Anterior cingulate cortex (tissue), 58 donors: ENCODE data around the gene EVPL.

Experiments used
- DNase-seq, 58 donors: peaks; one replicate each; lab custom pipeline; 2025; lab: John Stamatoyannopoulos, UW

EVPL gene

DNA sequence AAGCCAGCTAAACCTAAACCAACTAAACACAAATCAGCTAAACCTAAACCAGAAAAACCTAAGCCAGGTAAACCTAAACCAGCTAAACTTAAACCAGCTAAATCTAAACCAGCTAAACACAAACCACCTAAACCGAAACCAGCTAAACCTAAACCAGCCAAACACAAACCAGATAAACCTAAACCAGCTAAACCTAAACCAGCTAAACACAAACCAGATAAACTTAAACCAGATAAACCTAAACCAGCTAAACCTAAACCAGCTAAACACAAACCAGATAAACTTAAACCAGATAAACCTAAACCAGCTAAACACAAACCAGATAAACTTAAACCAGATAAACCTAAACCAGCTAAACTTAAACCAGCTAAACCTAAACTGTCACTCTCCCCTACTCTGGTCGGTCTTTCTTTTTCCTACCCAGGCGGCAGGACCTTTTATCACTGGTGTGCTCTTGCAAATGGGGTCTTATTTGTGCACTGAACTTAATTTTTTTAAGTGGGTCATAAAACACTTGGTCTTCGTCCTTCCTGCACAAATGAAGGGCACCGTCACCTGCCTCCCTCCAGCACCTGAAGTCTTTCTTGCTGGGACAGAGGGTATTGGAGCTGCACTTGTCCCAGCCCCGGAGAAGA lies 7.2 kb downstream of the EVPL start:
- DNase-seq, result no peak

DNA sequence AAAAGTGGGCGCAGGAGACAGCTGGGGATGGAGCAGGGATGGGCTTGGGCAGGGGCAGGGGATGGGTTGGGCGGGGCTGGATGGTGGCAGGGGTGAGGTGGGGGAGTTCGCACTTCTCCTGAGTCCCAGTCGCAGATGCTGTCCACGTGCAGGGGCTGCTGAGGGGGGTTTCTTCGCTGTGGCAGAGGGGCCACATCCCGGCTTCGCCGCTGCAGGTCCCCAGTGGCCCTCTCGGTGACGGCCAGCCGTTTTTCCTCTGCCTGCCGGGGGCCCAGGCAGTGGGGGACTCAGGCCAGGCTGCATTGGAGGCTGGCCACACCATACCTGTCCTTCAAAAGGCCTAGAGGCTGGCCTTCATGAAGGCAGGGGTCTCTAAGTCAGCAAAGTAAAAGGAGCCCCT lies 8.3 kb downstream of the EVPL start:
- no peak for DNase-seq

DNA sequence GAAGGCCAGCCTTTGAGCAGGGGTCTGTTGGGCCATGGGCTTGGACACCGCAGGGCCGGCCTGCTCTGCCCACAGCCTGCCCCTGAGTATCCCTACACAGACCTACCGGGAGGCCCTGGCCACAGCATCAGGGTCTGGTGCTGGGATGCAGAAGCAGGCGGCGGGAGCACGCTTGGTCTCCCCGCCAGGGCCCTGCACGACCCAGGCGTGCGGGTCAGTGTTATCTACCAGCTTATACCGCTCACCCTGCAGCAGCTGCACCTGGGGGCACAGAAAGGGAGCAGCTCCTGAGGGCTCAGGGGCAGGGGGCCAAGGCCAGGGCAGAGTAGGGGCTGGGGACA lies 8.8 kb downstream of the EVPL start:
- no peak for DNase-seq

DNA sequence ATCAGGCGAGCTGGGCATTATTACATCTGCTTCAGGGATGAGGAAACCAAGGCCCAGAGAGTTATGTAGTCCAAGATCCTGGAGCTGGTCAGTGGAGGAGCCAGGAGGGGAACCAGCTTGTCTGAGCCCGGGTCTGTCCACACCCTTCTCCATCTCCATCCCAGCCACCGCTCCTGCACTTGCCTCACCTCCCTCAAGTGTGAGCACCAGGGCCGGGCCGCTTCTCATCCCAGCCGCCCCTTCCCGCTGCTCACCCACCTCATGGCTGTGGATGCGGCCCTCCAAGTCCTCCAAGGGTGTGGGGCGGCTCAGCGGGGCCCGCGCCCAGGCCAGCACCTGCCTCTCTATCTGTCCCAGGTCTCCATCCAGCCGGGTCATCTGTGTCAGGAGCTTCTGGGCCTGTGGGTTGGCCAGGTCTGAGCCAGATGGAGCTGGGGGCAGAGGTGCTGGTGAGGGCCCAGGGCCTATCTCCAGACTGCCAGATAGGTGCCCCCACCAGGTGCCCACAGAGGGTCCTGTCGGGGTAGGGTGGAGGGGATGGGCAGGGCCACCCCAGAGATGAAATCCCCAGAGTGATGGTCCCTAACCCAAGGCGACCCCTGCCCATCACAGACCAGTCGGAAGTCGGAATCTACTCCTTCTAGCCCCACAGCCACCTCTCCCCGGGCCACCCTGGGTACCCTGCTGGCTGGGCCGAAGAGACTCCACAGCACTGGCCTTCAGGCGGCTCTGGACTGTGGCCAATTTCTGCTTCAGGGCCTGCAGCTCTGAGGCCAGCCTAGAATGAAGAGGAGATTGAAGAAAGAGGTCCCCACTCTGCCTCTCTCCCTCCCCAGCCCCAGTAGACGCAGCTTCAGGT lies 9.4 kb downstream of the EVPL start:
- no peak for DNase-seq

DNA sequence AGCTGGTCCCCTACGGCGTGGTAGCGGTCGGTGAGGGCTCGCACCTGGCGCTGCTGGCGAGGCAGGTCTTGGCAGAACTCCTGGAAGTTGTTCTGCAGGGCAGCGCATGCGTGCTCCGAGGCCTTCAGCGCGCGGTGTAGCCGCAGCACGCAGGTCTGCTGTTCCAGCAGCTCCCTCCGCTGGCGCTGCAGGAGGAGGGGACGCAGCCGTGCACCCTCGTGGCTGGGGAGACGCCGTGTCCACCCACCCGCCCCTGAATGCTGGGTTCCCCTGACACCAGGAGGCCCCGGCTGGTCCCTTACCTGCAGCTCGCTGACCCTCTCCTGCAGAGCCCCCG lies 12.2 kb downstream of the EVPL start:
- no peak for DNase-seq

DNA sequence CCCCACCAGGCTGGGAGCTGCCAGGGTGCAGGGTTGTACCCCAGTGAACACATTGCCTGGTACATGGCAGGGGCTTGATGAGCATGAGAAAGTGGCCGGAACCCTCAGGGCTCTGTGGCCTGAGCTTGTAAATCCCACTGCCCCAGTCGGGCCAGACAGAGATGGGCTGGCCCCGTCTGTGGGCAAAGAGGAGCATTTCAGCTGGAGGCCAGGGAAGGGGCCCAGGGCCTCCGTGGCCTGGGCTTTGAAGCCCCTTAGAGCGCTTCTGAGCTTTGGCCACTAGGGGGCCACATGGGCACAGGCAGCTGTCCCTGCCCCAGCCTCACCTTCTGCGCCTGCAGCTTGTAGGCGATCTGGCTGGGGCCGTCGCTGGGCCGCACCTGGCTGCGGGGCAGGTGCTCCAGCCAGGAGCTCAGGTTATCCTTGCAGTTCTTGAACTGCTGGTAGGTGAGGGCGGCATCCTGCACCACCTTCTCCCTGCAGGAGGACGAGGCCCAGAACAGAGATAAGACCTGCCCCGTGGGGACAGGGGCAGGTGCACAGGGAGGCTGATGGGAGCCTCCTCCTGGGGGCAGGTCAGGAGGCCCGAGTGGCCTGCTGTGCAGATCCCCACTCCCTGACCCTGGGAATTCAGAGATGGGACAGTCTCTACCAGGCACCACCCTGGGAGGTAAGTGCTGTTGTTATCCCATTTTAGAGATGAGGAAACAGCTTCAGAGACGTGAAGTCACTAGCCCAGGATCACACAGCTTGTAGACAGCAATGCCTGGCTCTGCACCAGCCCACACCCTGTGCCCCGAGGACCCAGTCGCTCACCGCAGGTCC lies 12.8 kb downstream of the EVPL start:
- DNase-seq, result peak in 39 of 58 donors; percentile 5 to 59 (median 21)

DNA sequence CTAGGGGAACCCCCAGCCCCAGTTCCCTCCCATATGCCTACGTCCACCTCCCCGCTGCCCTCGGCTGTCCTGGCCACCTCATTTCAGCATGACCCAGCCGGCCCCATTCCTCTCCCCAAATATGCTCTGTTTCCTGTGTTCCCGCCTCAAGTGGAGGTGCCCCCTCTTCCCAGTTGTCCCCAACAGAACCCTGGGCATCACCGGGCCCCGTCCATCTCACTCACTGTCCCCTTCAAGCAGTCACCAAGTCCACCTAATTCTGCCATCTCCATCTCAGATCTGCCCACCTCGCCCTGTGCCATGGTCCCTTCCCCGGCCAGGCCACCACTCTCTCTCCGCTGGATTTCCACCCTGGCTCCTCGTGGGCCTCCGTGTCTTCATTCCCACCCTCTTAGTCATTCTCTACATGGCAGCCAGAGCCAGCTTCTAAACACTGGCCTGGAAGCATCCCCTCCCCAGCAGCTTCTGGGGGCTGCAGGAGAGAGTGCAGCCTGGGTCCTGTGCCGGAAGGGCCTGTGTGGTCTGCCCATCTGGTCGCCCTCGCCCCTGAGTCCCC lies 13.7 kb downstream of the EVPL start:
- no peak for DNase-seq

DNA sequence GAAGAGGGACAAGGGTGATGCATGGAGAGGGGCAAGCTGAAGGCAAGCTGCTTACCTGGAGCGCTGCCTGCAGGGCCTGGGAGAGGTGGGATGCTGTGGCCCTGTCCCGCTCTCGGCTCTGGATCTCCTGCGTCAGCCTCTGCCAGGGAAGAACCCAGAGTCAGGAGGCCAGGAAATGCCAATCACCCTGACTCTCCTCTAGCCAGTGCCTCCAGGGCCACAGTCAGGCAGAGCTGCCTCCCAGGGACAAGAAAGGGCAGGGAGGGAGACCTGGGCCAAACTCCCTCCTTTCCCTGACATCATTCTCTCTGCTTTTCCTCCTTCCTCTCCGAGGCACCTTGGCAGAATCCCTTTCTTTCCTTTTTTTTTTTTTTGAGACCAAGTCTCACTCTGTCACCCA lies 15.2 kb downstream of the EVPL start:
- no peak for DNase-seq

DNA sequence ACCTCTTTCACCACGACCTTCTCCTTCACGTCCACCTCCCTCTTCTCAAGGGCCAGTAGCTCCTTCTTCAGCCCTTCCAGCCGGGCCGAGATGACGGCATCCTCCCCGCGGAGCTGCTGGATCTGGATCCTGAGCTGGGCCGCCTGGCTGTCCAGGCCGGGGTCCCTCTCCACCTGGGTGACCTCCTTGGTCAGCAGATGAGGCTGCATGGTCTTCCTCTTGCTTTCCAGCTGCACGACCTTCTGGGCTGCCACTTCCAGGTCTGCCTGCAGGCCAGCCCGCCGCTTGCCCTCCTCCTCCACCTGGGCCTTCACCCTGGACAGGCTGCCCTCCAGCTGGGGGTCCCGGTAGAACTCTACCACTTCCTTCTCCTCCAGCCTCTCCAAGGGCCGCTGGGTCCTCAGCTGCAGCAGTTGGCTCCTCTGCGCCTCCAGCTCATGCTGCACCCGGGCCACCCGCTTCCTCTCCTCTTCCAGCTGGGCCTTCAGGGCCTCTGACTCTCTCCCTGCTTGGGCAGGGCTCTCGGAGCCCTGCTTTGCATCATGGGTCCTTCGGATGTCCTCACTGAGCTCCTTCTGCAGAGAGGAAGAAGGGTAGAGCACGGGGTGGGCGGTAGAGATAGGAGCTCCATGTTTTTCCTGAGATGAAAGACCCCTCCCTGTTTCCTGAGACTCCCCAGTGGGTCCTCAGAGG lies 17.0 kb downstream of the EVPL start:
- no peak for DNase-seq

DNA sequence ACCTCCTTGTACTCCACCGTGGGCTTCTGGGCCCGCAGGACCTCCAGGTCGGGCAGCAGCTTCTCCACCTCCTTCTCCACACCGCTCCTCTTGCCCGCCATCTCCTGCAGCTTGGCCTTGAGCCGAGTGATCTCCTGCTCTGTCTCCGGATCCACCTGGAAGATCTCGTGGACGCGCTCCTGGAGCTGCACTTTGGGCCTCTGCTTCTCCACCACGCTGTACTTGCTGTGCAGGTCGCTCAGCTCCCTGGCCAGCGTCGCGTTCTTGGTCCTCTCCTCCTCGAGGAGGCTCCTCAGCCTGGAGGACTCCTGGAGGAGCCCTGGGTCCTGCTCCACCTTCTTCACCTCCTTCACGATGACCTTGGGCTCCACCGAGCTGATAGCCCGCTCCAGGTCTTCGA lies 17.7 kb downstream of the EVPL start:
- DNase-seq, result no peak

DNA sequence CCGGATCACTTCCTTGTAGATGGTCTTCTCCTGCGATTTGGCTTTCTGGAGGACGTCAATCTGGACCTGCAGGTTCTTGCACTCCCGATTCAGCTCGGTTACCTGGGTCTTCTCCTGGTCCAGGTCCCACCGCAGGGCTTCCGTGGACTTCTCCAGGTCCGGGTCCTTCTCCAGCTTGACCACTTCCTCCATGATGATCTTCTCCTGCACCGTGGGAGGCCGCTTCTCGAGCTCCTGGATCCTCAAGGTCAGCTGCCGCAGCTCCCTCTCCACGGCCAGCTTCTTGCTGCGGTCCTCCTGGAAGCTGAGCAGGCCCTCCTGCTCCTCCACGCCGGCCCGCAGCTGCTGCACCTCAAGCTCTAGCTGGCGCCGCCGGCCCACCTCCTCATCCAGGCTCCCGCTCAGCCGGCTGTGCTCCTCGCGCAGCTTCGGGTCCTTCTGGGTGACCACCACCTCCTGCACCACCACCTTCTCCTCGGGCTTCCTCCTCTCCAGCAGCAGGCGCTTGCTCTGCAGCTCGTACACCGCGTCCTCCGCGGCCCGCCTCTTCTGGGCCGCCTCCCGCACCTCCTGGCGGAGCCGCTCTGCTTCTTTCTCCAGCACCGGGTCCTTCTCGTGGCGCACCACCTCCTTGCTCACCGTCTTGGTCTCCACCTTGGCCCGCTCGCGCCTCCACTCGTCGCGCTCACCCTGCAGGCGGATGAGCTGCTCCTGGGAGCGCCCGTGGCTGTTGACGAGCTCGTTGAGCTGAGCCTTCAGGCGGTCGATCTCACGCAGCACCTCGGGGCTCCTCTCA lies 18.3 kb downstream of the EVPL start:
- DNase-seq, result no peak

DNA sequence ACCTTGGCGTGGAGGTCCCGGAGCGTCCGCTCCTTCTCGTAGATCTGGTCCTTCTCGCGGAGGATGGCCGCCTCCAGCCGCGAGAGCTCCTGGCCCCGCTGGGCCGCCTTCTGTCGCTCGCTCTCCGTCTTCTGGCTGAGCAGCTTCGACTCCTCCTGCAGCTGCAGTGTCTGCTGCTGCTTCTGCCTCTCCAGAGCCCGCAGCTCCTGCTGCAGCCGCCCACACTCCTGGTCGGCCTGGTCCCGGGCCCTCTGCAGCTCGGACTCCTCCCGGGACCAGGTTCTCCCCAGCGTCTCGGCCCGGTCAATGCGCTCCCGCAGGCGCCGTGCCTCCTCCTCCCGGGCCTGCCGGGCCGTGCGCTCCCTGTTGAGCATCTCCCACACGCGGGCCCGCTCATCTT lies 18.9 kb downstream of the EVPL start:
- no peak for DNase-seq

DNA sequence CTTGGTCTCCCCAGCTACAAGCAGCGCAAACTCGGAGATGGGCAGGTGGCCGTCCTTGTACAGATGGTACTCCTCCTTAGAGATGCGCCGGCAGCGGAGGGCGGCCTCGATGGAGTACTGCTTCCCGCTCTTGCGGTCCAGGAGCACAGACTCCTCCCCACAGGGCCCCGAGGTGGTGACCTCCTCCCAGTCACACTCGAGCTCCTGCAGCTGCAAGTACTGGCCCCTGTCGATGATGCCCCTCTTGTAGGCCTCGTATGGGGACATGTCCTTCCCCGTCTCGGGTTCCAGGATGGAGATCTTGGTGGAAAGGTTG lies 19.3 kb downstream of the EVPL start:
- DNase-seq, result no peak

DNA sequence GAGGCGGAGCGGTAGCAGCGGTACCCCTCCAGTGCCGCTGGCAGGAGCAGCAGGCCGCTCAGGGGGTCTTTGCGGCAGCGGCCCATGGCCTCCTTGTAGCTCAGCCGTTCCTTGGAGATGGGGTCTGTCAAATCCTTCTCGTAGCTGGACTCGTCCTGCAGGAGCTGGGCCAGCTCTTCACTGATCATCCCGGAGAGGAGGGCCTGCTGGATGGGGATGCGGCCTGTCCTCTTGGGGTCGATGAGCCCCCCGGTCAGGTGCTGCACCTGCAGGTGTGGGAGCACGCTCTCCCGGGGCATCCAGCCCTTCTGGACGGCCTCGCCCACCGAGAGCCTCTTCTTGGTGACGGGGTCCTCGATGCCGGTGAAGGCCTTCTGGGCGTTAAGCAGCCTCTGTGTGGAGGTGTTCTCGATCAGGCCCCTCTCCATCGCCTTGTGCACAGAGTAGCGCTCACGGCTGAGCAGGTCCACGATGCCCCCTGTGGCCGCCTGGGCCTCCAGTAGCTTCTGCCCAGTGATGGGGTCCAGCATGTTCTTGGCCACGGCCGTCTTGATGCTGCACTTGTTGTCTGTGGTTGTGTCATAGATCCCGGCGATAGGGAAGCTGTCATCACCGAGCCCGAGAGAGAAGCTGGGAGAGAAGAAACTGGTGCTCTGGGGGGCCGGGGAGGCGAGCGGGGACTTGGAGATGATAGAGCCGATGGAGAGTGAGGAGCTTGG lies 19.8 kb downstream of the EVPL start:
- no peak for DNase-seq

DNA sequence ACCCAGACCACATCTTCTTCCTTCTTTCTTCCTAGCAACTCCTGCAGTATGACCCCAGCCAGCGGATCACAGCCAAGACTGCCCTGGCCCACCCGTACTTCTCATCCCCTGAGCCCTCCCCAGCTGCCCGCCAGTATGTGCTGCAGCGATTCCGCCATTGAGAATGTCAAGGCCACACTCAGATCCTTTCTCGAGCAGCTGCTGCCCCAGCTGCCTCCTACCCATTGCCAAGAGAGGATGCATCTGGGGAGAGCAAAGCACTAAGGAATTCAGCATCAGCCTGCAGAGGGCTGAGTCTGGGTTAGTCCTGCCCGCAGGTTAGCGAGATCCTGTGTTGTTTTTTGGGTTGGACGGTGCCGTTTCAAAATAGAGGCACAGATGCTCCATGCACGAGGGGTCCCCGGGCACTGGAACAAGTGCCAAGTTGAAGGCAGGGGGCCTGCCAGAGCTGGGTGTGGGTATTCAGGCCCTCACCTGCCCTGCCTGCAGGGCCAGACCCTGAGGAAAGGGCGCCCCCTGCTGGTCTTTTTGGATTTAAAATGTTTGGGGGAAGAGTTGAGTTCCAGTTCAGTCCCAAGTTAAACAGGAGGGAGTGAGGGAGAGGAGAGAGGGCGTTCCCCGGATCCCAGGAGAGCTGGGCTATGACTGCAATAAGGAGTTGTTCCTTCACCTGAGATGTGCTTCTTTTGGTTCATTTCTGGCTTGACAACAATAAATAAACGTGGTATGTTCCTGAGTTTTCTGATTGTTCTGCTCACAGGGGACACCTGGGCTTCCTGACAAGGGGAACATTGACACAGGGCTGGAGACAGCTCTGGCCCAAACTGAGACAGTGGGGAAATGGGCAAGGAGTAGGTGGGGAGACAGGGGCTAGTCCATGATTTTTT lies 21.6 kb downstream of the EVPL start:
- DNase-seq, result peak in 48 of 58 donors; percentile 6 to 82 (median 39)

DNA sequence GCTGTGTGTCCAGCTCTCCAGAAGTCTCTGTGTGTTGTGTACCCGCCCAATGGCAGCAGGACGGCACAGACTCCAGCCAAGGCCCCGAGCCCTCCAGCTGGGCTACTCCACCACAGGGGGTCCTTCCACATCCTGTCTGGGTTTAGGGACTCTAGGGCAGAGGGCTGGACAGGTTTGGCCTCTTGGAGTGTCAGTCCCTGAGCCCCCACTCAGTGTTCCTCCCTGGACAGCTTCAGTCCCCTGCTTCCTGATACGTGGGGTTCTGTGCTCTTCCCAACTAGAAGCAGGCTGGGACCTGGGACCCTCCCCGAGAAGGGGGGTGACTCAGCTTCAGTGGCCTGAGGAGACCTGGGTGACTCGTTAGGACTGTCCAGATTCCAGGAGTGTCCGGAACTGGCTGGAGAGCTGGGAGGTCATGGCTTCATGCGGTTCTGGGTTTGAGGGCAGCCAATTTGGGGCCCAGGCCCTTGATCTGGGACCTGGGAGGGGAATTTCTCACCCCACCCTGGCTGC lies 22.3 kb downstream of the EVPL start:
- DNase-seq, result no peak

DNA sequence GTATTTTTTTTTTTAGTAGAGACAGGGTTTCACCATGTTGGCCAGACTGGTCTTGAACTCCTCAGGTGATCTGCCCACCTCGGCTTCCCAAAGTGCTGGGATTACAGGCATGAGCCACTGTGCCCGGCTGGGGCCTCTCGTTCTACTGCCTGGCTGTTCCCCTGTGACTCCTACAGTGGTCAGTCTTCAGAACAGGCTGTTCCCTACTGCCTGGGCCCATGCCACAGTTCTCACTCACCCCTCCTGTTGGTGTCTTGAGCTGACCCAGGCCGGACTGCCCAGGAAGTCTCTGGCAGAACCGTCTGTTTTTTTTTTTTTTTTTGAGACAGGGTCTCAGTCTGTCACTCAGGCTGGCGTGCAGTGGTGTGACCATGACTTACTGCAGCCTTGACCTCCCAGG lies 23.2 kb downstream of the EVPL start:
- DNase-seq, result peak in 1 of 58 donors; percentile 7

DNA sequence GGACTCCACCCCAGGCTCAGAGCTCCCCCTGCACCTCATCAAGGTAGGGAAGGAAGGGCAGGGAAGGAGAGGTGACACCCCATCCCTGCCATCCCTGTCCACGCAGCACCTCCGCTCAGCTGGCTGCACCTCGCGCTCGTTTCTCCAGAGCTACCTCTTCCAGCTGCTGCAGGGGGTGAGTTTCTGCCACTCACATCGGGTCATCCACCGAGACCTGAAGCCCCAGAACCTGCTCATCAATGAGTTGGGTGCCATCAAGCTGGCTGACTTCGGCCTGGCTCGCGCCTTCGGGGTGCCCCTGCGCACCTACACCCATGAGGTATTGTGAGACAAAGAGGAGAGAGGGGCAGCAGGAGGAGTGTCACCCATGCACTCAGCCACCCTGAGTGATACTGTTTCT lies 25.0 kb downstream of the EVPL start:
- DNase-seq, result no peak
